IMR-90 (cell line): Measurements from ENCODE around the gene UGT1A1.

Source experiments
- CEBPB ChIP-seq: IDR thresholded peaks from 2 replicates; pipeline ENCODE4 v1.6.1; 2012; ENCODE audit warnings: low read depth, low read length, improper control_type of control experiment
- FOS ChIP-seq: fragments of 150-350 bp; IDR thresholded peaks from 2 replicates; pipeline ENCODE4 v1.6.1; 2016; ENCODE audit warnings: low read depth, low read length
- MAFK ChIP-seq: IDR thresholded peaks from 2 replicates; pipeline ENCODE4 v1.6.1; 2012; ENCODE audit warnings: low read depth, low read length, improper control_type of control experiment
- MAZ ChIP-seq: IDR thresholded peaks from 2 replicates; pipeline ENCODE4 v1.6.1; 2012; ENCODE audit warnings: low read depth, mild to moderate bottlenecking, low read length, improper control_type of control experiment, moderate library complexity, borderline replicate concordance
- POLR2A ChIP-seq: IDR thresholded peaks from 2 replicates; pipeline ENCODE4 v1.6.1; 2012; ENCODE audit warnings: mild to moderate bottlenecking, low read depth, low read length
- RAD21 ChIP-seq: IDR thresholded peaks from 2 replicates; pipeline ENCODE4 v1.6.1; 2012; ENCODE audit warnings: low read length, improper control_type of control experiment
- RFX5 ChIP-seq: IDR thresholded peaks from 2 replicates; pipeline ENCODE4 v1.8.0; 2012; ENCODE audit warnings: low read depth, mild to moderate bottlenecking, low read length, moderate library complexity
- TF ChIP-seq, protein P1 (sequence below): conservative IDR thresholded peaks from 2 replicates; pipeline ENCODE4 v1.5.1; 2012; ENCODE audit warnings: mild to moderate bottlenecking, low read depth, low read length, improper control_type of control experiment
- TF ChIP-seq, protein P2 (sequence below): fragments of 150-350 bp; IDR thresholded peaks from 2 replicates; pipeline ENCODE4 v1.6.1; 2017; ENCODE audit warnings: mild to moderate bottlenecking, antibody characterized with exemption, low read length, low read depth
- TF ChIP-seq, protein P3 (sequence below): fragments of 150-350 bp; IDR thresholded peaks from 2 replicates; pipeline ENCODE4 v1.6.1; 2016; ENCODE audit warnings: low read depth, mild to moderate bottlenecking, low read length, moderate library complexity, borderline replicate concordance

GRCh38 chr2:233778030-233778429, 18.0 kb downstream of the UGT1A1 start, which contains the start of gene MROH2A:
- TF ChIP-seq, protein P1, sequence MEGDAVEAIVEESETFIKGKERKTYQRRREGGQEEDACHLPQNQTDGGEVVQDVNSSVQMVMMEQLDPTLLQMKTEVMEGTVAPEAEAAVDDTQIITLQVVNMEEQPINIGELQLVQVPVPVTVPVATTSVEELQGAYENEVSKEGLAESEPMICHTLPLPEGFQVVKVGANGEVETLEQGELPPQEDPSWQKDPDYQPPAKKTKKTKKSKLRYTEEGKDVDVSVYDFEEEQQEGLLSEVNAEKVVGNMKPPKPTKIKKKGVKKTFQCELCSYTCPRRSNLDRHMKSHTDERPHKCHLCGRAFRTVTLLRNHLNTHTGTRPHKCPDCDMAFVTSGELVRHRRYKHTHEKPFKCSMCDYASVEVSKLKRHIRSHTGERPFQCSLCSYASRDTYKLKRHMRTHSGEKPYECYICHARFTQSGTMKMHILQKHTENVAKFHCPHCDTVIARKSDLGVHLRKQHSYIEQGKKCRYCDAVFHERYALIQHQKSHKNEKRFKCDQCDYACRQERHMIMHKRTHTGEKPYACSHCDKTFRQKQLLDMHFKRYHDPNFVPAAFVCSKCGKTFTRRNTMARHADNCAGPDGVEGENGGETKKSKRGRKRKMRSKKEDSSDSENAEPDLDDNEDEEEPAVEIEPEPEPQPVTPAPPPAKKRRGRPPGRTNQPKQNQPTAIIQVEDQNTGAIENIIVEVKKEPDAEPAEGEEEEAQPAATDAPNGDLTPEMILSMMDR: no peak
- TF ChIP-seq, protein P2, sequence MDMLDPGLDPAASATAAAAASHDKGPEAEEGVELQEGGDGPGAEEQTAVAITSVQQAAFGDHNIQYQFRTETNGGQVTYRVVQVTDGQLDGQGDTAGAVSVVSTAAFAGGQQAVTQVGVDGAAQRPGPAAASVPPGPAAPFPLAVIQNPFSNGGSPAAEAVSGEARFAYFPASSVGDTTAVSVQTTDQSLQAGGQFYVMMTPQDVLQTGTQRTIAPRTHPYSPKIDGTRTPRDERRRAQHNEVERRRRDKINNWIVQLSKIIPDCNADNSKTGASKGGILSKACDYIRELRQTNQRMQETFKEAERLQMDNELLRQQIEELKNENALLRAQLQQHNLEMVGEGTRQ: no peak
- TF ChIP-seq RAD21 (no peak), POLR2A (no peak), MAFK (no peak), CEBPB (no peak), FOS (no peak), RFX5 (no peak), MAZ (no peak)
- TF ChIP-seq, protein P3, sequence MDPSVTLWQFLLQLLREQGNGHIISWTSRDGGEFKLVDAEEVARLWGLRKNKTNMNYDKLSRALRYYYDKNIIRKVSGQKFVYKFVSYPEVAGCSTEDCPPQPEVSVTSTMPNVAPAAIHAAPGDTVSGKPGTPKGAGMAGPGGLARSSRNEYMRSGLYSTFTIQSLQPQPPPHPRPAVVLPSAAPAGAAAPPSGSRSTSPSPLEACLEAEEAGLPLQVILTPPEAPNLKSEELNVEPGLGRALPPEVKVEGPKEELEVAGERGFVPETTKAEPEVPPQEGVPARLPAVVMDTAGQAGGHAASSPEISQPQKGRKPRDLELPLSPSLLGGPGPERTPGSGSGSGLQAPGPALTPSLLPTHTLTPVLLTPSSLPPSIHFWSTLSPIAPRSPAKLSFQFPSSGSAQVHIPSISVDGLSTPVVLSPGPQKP: no peak
